A549 treated with ZK216348 at 1 μM for 4 hours (cell line): ENCODE data around the gene SLX9. TPM values are rescaled to one million over a fixed set of nuclear protein-coding genes. Genes with fewer than 3 reads are reported as not detected.

Experiments
- total RNA-seq: library from RNA; stranded (reverse); fragments of 200-300 nt; extraction: Qiagen RNA extraction; gene quantifications from 5 replicates; pipeline ENCODE4 v1.2.3, GENCODE V29; 2022; ENCODE audit warnings: low read depth

SLX9 gene
- 37.7 to 59.5 TPM (median 56.3 TPM) in 5 replicates for total RNA-seq

DNA sequence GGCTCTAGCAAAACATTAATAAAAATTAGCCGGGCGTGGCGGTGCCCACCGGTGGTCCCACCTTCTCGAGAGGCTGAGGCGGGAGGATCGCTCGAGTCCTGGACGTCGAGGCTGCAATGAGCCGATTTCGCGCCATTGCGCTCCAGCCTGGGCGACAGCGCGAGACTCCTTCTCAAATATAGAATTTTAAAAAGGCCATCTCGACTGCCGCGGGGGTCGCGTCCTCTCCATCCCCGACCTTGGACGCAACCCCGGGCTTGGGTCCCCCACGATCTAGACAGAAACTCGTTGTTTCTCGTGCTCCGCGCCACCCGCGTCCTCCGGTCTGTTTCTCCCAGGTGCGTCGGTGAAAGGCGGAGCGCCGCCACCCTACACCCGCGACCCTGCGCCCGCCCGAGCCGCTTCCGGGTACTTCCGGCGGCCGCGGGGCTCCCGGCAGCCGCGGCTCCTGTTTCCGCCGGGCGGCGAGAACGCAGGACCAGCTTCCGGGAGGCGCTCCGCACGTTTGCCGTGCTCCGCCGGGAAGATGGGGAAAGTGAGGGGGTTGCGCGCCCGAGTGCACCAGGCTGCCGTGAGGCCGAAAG, at the start of gene SLX9:
SLX9 (plus strand) TSS at position 498 of the 584 bp plus-strand sequence; CDS start at position 527, 29 bp downstream.

DNA sequence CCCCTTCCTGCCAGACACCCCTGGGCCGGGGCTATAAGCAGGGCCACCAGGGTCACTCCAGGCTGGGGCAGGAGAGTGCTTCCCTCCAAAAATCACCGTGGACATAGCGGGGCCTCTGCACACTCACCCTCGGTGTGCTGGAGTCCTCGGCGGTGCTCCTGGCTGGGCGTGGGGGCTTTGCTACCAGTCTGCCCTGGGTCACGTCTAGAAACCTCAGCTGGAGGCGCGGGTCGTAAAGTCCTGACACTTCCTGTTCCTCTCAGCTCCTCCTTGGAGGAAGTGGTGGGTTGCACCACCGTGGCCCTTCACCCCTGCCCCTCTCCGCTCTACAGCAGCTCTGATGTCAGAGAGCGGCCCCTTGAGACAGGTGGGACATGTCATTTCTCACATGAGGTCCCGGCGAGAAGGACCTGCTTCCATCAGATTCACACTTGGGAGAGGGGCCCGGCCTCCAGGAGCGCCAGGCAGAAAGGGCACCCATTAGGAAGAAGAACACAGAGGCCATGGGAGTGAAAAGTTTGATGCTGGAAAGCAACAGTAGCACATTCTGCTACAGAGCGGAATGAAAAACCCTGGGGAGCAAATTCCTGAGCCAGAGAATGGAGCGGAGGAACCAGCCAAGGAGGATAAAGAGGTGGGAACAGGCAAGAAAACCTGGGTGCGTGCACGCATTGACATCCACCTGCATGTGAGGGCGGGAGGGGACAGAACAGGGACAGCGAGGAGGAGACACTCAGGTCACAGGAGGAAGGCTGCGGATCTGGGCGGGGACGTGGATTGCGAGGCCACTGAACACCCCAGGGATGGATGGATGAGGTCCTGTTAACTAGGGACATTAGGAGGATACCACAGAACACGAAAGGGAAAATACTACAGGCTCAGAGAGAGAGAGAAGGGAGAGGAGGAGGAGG, 18.9 kb upstream of the SLX9 start, which contains the start of gene ITGB2:
ITGB2 (minus strand) TSS at position 206 of the 911 bp plus-strand sequence. CDS start 10,117 bp downstream, outside the sequence.

Other genes starting within 250 kb of the SLX9 start
- gene KRTAP10-12, start 242.9 kb upstream of the SLX9 start, total RNA-seq: not detected in 5 replicates
- not detected in 5 replicates for gene TSPEAR, start 228.5 kb upstream of the SLX9 start, total RNA-seq
- gene UBE2G2, start 138.2 kb upstream of the SLX9 start, total RNA-seq: 27.7 to 38.3 TPM (median 35.9 TPM) in 5 replicates
- gene SUMO3, start 122.0 kb upstream of the SLX9 start, total RNA-seq: 47.7 to 70.0 TPM (median 65.5 TPM) in 5 replicates
- 87.3 to 105 TPM (median 98.5 TPM) in 5 replicates for gene PTTG1IP, start 66.3 kb upstream of the SLX9 start, total RNA-seq
- gene ITGB2, start 19.1 kb upstream of the SLX9 start, total RNA-seq: 0.57 to 1.4 TPM (median 0.94 TPM) in 5 replicates
- gene ADARB1, start 134.6 kb downstream of the SLX9 start, total RNA-seq: 5.6 to 9.9 TPM (median 6.7 TPM) in 5 replicates